Stimulated activated CD4-positive, alpha-beta T cell treated with anti-CD3 and anti-CD28 coated beads, Interleukin-4, amount 100 ng/mL, for 48 hours (primary cell): ENCODE results near the gene SF3B3.
"Not testable (repeated sequence)": the region's sequence is repeated elsewhere in the genome, so short reads cannot be mapped to it uniquely, and the experiment has no call there.

Experiments
- DNase-seq, 2 donors: peaks; one replicate each; pipeline ENCODE4 v3.0.0-alpha.2; 2020; ENCODE audit warnings: low read depth in 2 of 2

The SF3B3 gene

GRCh38 chr16:70615945-70616344, 92.3 kb downstream of the SF3B3 start:
- DNase-seq = no peak

GRCh38 chr16:70621864-70622263, 98.2 kb downstream of the SF3B3 start:
- DNase-seq = not testable (repeated sequence)
